Measurements from ENCODE around the gene STAT5A. TPM values are rescaled to one million over a fixed set of nuclear protein-coding genes. Genes with fewer than 3 reads are reported as not detected.

Gene STAT5A
- total and polyA plus RNA-seq, 9 of the 15 experiments (the other 6 are each of a cell fraction or from before 2014, with no cell fraction given): 79.9 to 415 (median 196) TPM

DNA sequence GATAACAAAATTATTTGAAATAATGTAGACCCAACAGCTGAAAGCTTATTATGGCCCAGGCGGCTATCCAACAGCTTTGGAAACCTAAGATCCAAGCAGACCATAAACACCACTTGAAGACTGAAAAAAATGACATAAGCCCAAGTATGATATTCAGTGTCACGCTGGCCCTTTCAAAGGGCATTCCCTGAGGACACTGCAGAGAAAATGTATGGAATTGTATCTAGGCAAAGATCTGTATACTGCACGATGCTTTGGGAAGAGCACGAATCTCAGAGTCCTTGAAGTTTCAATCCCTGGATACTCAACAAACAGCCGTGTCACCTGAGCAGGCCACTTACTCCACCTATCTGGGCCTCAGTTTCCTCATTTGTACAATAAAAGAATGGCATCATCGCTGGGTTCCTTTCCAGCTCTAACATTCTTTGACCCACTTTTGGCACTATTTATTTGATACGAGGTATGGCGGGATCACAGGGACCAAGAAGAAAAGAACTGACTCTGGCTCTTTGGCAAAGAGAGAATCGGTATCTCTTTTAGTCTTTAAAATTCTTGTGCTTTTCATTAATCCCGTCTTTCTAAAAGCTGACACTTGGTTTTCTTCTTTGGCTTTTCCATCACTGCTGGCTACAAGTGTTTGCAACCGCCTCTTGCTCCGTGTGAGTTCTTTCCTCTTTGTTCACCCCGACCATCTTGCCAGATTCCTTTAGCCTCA lies 13.3 kb upstream of the STAT5A start (continued):
- TF ChIP-seq, protein P1, sequence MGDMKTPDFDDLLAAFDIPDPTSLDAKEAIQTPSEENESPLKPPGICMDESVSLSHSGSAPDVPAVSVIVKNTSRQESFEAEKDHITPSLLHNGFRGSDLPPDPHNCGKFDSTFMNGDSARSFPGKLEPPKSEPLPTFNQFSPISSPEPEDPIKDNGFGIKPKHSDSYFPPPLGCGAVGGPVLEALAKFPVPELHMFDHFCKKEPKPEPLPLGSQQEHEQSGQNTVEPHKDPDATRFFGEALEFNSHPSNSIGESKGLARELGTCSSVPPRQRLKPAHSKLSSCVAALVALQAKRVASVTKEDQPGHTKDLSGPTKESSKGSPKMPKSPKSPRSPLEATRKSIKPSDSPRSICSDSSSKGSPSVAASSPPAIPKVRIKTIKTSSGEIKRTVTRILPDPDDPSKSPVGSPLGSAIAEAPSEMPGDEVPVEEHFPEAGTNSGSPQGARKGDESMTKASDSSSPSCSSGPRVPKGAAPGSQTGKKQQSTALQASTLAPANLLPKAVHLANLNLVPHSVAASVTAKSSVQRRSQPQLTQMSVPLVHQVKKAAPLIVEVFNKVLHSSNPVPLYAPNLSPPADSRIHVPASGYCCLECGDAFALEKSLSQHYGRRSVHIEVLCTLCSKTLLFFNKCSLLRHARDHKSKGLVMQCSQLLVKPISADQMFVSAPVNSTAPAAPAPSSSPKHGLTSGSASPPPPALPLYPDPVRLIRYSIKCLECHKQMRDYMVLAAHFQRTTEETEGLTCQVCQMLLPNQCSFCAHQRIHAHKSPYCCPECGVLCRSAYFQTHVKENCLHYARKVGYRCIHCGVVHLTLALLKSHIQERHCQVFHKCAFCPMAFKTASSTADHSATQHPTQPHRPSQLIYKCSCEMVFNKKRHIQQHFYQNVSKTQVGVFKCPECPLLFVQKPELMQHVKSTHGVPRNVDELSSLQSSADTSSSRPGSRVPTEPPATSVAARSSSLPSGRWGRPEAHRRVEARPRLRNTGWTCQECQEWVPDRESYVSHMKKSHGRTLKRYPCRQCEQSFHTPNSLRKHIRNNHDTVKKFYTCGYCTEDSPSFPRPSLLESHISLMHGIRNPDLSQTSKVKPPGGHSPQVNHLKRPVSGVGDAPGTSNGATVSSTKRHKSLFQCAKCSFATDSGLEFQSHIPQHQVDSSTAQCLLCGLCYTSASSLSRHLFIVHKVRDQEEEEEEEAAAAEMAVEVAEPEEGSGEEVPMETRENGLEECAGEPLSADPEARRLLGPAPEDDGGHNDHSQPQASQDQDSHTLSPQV (IDR thresholded peaks at IDR 0.05): 0 out of 2 replicates have a peak, but pooled peaks have one; percentile 32
- 0 out of 2 replicates have a peak, but pooled peaks have one; percentile 9 for TF ChIP-seq POLR2AphosphoS5 (IDR thresholded peaks at IDR 0.05; ENCODE audit: control insufficient read depth, insufficient read depth, low read depth, low read length)

DNA sequence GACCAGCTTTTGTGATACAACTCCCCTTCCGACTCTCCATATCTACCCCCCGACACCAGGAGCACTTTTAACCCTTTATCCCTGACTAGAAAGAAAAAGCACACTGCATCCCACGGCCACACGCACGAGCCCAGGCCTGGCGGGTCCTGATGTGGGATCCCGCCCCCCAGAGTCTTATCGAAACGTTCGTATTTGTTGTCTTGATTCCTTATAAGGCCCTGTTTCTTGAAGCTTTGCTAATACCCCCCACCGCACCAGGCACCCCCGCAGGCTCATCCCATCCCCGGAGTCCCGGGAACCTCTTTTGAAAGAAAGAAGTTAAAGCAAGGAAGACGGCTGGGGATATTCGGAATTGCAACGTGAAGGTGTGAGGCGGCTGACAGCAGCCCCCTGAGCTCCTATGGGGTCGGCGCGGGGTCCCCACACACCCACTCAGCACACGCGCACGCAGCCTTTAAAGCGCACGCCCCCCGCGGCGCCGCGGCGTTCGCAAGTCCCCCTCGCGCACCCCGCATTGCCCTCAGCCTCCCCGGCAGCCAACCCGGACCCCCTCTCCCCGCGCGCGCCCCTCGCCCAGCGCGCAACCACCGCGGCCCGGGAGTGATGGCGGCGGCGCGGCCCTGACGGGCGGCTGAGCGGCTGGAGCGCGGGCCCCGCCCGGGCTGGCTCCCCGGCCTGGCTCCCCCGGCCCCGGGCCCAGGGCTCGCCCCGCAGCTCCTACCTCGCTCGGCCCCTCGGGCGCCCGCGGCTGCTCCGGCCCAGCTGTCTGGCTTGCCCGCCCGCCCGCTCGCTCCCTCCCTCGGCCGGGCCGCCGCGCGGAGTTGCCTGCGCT lies 12.6 kb upstream of the STAT5A start:
- no peaks in the 10 kb centered on the region for H3K9me3 ChIP-seq (replicated peaks; ENCODE audit: control insufficient read depth, insufficient read depth, low read depth, low read length)
- peak overlapping the region; percentile 81 for H3K4me3 ChIP-seq
- intact Hi-C loops (cut with micrococcal nuclease) (loop anchor here (1.0 kb wide), 1 partner anchor 37 kb away; no protein-coding TSS in a partner anchor), in situ Hi-C loops (cut with MboI) (no loop called here)
- H3K27me3 ChIP-seq (ENCODE audit: control insufficient read depth in 2 of 2, insufficient read depth in 2 of 2, low read length in 2 of 2): no peaks in the 10 kb centered on the region
- peak overlapping the region; percentile 95 for H3K4me2 ChIP-seq (ENCODE audit: insufficient read depth, low read length)
- FAIRE-seq: peak; percentile 77
- H3K4me1 ChIP-seq (replicated peaks in 1 of 2; ENCODE audit: control insufficient read depth in 2 of 2, insufficient read depth in 2 of 2, low read length in 2 of 2): peaks cover 11 to 22% of the 10 kb centered on the region in 2 experiments; a peak in 4 of 5 replicates
- peaks cover 36% of the 10 kb centered on the region for H3K36me3 ChIP-seq (ENCODE audit: control insufficient read depth, insufficient read depth, low read length)
- H3K9me1 ChIP-seq (ENCODE audit: control insufficient read depth, insufficient read depth, low read length): no peaks in the 10 kb centered on the region
- H4K20me1 ChIP-seq (replicated peaks; ENCODE audit: control insufficient read depth, insufficient read depth, low read length): no peaks in the 10 kb centered on the region
- DNase-seq (ENCODE audit: extremely low read depth in 1 of 4, low spot score in 3 of 4): peak; percentile 47 to 90 (median 60)
- peak overlapping the region; percentile 84 to 95 for H3K9ac ChIP-seq (ENCODE audit: insufficient read depth in 1 of 2, low read depth in 2 of 2, low read length in 2 of 2)
- H3K27ac ChIP-seq (ENCODE audit: extremely low read depth, low read depth, low read length): peak overlapping the region; percentile 93
- WGBS (ENCODE audit: insufficient coverage, low coverage, missing lambda C conversion rate): under 1% methylated on average over 43 of the region's 82 CpGs
- H3K79me2 ChIP-seq (ENCODE audit: control insufficient read depth, insufficient read depth, low read length): peaks cover 82% of the 10 kb centered on the region
- ChIA-PET CTCF (ENCODE audit: low intra/inter-chr PET ratio) (no interaction called here), POLR2A (interaction anchor here (0.5 to 2.5 kb wide), 14 partner anchors 9 to 1949 kb away, joined by 3 to 11 read pairs (median 4); partner anchors contain the start of genes STAT3 and STAT5A)
- ATAC-seq: peak; percentile 36
- no TSS peak for BruUV-seq (replicated peaks)
- no peak overlapping the region for H2AFZ ChIP-seq (ENCODE audit: low read depth, low read length)
- TF ChIP-seq CREB1 (IDR thresholded peaks at IDR 0.05) (peak; percentile 16; the same call in 1 of the 2 replicates), CREB1 (CRISPR knock-in tag; IDR thresholded peaks at IDR 0.05) (no peak), BMI1 (IDR thresholded peaks at IDR 0.05; ENCODE audit: low read length) (no peak), PHF8 (IDR thresholded peaks at IDR 0.05; ENCODE audit: borderline replicate concordance, low read length) (peak; percentile 50; the same call in 1 of the 2 replicates), PML (IDR thresholded peaks at IDR 0.05; ENCODE audit: low read length) (peak; percentile 86), MYNN (IDR thresholded peaks at IDR 0.05) (0 out of 2 replicates have a peak, but pooled peaks have one; percentile 25), MYNN (CRISPR knock-in tag; IDR thresholded peaks at IDR 0.05) (no peak), NCOR1 (IDR thresholded peaks at IDR 0.05) (peak; percentile 40), MTA3 (IDR thresholded peaks at IDR 0.05; ENCODE audit: borderline replicate concordance) (peak; percentile 19; the same call in 1 of the 2 replicates), EGR1 (conservative IDR thresholded peaks at IDR 0.05) (peak; percentile 73)

All from K562 (cell line).